ENCODE measurements around the gene ASCC1.
"Not testable (repeated sequence)": the region's sequence is repeated elsewhere in the genome, so short reads cannot be mapped to it uniquely, and the experiment has no call there.

The ASCC1 gene

DNA sequence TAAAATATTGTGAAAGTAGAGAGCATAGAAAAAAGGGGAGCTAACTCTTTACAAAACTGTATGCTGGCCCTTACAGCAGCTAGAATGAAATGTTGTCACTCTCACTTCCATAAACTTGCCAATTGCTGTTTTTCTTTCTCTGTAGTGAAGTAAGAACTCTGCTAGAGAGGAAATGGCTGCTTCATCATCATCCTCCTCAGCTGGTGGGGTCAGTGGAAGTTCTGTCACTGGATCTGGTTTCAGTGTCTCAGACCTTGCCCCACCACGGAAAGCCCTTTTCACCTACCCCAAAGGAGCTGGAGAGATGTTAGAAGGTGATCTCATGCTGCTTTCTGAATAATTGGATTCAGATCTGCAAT, 7.6 kb upstream of the ASCC1 start:
- DNase-seq (ENCODE audit: low read depth in 2 of 3, low spot score in 2 of 3): no peak

DNA sequence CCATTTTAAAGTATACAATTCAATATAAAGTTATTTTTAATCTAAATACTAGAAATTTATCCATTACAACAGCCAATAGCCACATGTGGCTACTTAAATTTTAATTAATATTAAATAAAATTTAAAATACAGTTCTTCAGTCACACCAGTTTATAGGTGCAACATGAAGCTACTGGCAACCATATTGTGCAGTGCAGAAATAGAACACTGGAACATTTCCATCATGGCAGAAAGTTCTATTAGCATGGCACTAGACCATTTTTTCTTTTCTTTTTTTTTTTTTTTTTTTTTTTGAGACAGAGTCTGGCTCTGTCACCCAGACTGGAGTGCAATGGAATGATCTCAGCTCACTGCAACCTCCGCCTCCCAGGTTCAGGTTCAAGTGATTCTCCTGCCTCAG, 5.2 kb upstream of the ASCC1 start:
- DNase-seq (ENCODE audit: low read depth in 2 of 3, low spot score in 2 of 3): no peak

DNA sequence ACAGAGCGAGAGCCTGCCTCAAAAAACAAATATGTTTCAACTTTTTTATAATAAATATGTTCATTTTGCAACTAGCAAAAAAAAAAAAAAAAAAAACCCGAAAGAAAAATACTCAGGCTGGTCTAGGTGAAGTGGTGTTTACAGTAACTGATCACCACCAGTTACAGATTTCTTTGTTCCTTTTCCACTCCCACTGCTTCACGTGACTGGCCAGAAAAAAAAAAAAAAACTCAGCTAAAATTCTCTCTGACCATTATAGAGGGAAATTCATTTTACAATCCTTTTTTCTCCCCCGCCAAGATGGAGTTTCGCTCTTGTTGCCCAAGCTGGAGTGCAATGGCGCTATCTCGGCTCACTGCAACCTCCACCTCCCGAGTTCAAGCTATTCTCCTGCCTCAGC, 4.6 kb upstream of the ASCC1 start:
- DNase-seq (ENCODE audit: low read depth in 2 of 3, low spot score in 2 of 3): no peak

- DNase-seq (ENCODE audit: low read depth in 2 of 3, low spot score in 2 of 3): no peak
Measured at GRCh38 chr10:72219235-72219814, 3.2 kb upstream of the ASCC1 start.

- no peak for DNase-seq (ENCODE audit: low read depth in 2 of 3, low spot score in 2 of 3)
Measured at GRCh38 chr10:72218726-72219125, 2.6 kb upstream of the ASCC1 start.

- DNase-seq (ENCODE audit: low read depth in 2 of 3, low spot score in 2 of 3): no peak
Measured at GRCh38 chr10:72218325-72218724, 2.2 kb upstream of the ASCC1 start.

GRCh38 chr10:72211832-72212231, 4.2 kb downstream of the ASCC1 start:
- DNase-seq (ENCODE audit: low read depth in 2 of 3, low spot score in 2 of 3): not testable (repeated sequence)

- DNase-seq (ENCODE audit: low read depth in 2 of 3, low spot score in 2 of 3): not testable (repeated sequence)
Measured at GRCh38 chr10:72211381-72211780, 4.7 kb downstream of the ASCC1 start.

DNA sequence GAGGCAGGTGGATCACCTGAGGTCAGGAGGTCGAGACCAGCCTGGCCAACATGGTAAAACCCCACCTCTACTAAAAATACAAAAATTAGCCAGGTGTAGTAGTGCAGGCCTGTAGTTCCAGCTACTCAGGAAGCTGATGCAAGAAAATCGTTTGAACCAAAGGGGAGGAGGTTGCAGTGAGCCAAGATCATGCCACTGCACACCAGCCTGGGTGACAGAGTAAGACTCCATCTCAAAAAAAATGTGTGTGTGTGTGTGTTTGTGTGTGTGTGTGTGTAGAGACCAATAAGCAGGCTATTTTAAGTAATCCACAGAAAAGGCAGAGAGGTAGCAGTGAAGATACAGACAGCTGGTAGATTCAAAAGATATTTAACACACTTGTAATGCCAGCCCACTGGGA, 7.5 kb downstream of the ASCC1 start:
- DNase-seq (ENCODE audit: low read depth in 2 of 3, low spot score in 2 of 3): not testable (repeated sequence)

- no peak for DNase-seq (ENCODE audit: low read depth in 2 of 3, low spot score in 2 of 3)
Measured at GRCh38 chr10:72206511-72207229, 9.4 kb downstream of the ASCC1 start.

DNA sequence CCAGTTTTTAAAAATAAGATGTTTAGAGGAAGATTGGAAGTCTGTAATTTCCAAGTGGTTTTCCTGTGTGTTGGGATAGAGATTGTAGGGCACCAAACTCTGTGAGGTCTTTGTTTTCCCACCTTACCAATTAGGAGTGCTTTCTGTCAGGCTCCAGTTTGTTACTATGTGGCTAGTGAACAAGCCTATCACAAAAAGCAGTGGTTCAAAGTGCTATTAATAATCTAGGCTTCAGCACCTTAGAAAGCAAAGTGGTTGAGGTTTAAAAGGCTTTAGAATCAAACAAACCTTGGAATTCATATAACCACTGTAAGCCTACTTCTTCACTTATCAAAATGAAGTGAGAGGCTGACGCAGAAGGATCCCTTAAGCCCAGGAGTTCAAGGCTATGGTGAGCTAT, 11.4 kb downstream of the ASCC1 start:
- DNase-seq (ENCODE audit: low read depth in 2 of 3, low spot score in 2 of 3): no peak

- no peak for DNase-seq (ENCODE audit: low read depth in 2 of 3, low spot score in 2 of 3)
Measured at GRCh38 chr10:72204296-72204695, 11.8 kb downstream of the ASCC1 start.

DNA sequence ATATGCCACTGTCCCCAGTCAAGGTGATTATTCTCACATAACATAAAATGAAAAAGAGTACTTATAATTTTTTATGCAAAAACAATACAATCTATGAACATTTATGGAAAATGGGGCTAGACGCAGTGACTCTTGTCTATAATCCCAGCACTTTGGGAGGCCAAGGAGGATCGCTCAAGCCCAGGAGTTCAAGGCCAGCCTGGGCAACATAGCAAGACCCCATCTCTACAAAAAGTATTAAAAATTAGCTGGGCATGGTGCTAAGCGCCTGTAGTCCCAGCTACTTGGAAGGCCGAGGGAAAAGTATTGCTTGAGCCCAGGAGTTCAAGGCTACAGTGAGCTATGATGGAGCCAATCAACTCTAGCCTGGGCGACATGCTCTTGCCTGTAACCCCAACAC, 14.8 kb downstream of the ASCC1 start:
- DNase-seq (ENCODE audit: low read depth in 2 of 3, low spot score in 2 of 3): no peak

DNA sequence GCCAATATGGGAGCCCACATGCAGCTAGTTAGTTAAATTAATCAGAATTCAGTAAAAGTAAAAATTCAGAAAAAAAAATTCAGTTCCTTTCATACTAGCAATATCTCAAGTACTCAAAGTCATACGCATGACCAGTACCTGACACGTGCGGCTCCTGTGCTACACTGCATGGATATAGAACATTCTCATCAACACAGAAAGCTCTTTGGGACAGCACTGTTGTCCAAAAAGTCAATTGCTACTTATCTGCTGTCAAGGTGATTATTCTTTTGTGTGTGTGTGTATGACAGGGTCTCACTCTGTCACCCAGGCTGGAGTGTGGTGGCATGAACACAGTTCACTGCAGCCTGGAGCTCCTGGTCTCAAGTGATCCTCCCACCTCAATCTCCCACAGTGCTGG, 15.2 kb downstream of the ASCC1 start:
- DNase-seq (ENCODE audit: low read depth in 2 of 3, low spot score in 2 of 3): no peak

DNA sequence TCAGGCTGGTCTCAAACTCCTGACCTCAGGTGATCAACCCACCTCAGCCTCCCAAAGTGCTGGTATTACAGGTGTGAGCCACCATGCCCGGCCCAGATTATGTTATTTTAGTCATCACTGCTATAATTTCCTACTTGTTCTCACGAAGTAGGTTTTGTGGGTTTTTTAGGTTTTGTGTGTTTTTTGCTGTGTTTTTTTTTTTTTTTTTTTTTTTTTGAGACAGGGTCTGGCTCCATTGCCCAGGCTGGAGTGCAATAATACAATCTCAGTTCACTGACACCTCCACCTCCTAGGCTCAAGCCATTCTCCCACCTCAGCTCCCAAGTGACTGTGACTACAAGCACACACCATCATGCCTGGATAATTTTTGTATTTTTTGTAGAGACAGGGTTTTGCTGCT, 21.1 kb downstream of the ASCC1 start:
- no peak for DNase-seq (ENCODE audit: low read depth in 2 of 3, low spot score in 2 of 3)

GRCh38 chr10:72186982-72187330, 29.1 kb downstream of the ASCC1 start:
- no peak for DNase-seq (ENCODE audit: low read depth in 2 of 3, low spot score in 2 of 3)

GRCh38 chr10:72186258-72186981, 29.7 kb downstream of the ASCC1 start:
- no peak for DNase-seq (ENCODE audit: low read depth in 2 of 3, low spot score in 2 of 3)

DNA sequence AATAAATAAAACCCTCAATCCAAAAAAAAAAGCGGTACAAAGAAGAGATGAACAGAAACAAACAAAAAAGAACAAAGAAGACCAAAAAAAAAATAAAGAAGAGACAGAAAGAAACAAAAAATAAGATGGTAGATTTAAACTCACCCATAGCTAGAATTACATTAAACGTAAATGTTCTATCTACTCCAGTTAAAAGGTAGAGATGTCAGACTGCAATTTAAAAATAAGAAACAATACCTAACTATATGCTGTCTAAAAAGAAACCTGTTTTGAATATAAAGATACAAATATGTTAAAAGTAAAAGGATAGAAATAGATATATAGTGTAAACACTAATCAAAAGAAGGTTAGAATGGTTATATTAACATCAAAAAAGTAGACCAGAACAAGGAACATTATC, 31.9 kb downstream of the ASCC1 start:
- DNase-seq (ENCODE audit: low read depth in 2 of 3, low spot score in 2 of 3): no peak

DNA sequence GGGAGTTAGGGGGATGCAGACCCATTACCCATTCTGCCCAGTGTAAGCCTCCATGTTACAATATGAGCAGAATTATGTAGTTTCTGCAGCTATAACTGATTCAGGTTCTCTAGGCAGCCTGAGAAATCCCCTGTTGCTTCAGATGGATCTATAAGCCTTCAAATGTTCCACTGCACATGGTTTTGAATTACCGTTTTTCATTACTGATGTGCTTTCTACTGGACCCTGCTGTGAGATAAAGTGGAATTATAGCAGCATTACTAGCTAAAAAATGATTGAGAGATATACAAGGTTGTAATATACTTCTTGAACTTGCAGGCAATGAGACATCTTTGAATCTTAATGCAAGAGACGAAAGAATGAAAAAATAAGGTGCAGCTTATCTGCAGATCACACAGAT, 38.6 kb downstream of the ASCC1 start:
- no peak for DNase-seq (ENCODE audit: low read depth in 2 of 3, low spot score in 2 of 3)

GRCh38 chr10:72176701-72177100, 39.4 kb downstream of the ASCC1 start:
- DNase-seq (ENCODE audit: low read depth in 2 of 3, low spot score in 2 of 3): no peak

GRCh38 chr10:72175149-72175548, 40.9 kb downstream of the ASCC1 start:
- no peak for DNase-seq (ENCODE audit: low read depth in 2 of 3, low spot score in 2 of 3)

- DNase-seq (ENCODE audit: low read depth in 2 of 3, low spot score in 2 of 3): no peak
Measured at GRCh38 chr10:72174297-72174662, 41.8 kb downstream of the ASCC1 start.
